ENCODE data around the gene RMI2.

Gene RMI2

DNA sequence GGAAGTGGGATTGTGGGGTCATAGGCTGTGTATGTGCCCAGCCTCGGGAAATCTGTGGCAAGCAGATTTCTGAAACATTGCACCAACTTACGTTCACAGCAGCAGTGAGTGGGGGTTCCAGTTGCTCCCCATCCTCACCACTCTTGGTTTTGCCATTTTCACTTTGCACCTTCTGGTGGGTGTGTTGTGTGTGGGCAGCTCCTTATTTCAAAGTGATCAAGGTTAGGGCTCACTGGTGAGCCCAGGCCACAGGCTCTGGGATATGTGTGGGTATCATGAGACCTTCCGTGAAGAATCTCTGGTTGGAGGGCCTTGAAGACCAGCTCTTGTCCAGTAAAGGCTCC is 34.7 kb upstream of the RMI2 start:
- DNase-seq = no peak

GRCh38 chr16:11310997-11311561 is 34.2 kb upstream of the RMI2 start:
- no peak for DNase-seq

- DNase-seq = peak; percentile 66
These were observed 32.4 kb upstream of the RMI2 start for GRCh38 chr16:11312718-11313492.

DNA sequence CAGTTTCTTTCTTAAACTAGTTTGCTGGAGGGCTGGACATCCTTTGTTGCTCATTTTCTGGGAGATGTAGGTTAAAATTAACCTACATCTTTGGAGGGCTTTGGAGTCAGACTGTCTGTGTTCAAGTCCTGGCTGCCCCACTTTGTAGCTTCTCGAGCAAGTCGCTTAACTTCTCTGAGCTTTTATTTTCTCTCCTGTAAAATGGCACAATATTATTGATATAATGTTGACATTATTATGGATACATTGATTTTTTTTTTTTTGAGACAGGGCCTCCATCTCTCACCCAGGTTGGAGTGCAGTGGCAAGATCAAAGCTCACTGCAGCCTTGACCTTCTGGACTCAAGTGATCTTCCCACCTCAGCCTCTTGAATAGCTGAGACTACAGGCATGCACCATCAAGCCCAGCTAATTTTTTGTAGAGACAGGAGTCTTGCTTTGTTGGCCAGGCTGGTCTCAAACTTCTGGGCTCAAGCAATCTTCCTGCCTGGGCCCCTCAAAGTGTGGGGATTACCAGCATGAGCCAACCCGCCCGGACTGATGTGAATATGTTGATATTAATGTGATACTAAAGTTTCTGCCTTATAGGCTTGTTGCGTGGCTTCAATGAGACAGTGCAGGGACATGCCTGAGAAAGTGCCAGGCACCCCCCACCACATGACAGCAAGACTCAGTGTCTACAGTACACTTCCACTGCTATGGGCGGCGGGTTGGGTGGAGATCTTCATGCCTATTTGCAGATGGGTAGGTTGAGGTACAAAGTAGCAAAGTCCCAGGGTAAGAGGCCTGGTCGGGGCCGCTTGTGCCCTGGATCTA is 31.6 kb upstream of the RMI2 start:
- no peak for DNase-seq

DNA sequence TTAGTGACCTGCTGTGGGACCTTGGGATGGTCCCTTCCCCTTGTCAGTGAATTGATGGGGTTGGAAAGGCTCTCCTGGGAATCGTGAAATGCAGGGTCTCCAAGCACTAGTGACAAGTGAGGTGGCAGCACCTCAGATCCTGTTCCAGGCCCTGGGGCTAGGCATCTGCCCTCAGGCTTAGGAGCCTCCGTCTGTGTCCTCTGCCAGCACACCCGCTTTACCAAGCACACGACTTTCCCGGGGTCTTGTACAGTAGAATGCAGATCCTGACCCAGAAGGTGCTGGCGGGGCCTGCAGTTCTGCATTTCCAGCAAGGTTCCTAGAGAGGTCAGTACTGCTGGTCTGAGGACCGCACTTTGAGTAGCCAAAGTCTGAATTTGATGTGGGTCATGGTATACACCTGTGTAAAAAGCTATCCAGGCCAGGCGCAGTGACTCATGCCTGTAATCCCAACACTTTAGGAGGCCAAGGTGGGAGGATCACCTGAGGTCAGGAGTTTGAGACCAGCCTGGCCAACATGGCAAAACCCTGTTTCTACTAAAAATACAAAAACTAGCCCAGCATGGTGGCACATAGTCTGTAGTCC is 30.9 kb upstream of the RMI2 start:
- DNase-seq = no peak

GRCh38 chr16:11315510-11315909 is 29.7 kb upstream of the RMI2 start:
- DNase-seq = peak; percentile 67

DNA sequence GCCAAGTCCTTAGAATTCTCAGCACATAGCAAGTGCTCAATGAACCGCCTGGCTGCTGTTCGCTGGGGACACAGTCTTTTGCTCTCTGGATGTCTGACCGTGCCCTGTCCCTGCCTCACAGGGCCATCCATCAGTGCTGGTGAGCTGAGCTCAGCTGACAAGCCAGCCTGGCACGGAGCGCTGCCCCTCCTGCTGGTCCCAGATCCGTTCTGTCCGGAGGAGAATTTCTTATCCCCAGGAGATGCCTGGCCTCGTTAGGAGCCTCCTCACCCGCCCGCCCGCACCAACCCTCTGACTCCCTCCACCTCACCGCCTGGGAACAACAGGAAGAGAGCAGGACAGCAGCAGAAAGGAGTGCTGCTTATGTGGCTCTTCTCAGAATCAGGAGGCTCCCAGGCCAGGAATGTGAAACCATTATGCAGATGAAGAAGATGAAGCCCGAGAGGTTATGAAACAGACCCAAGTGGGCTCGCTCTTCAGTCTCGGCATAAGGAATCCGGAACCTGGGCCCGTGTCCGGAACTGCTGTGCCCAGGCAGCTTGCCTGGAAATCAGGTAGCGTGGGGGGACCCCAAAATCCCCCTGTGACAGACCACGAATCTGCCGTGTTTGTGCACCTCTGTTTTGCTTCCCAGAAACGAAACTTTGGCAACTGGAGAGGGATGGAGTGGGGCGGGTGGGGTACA is 28.8 kb upstream of the RMI2 start:
- peak; percentile 34 for DNase-seq

GRCh38 chr16:11318817-11319216 is 26.4 kb upstream of the RMI2 start:
- DNase-seq = no peak

DNA sequence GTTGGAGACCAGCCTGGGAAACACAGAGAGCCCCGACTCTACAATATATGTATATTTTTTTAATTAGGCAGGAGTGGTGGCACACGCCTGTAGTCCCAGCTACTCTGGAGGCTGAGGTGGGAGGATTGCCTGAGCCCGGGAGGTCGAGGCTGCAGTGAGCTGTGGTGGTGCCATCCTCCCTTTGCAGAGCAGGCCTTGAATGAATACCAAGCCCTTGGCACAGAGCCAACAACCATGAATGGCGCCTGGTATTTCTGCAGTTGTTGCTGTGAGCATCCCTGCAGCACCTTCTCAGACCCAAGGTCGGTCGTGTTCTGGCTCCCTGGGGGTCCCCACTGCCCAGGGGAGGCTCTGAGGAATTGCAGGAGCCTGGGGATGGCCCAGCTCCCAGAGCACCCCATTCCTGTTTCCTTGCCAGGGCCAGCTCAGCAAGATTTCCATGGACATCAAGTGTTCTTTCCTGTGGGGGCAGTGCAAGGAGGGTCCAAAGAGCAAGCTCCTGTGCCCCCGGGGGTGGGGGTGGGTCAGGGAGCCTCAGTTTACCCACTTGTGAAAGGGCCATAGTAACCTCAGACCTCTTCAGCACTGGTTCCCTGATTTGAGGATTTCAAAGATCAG is 25.6 kb upstream of the RMI2 start:
- no peak for DNase-seq

DNA sequence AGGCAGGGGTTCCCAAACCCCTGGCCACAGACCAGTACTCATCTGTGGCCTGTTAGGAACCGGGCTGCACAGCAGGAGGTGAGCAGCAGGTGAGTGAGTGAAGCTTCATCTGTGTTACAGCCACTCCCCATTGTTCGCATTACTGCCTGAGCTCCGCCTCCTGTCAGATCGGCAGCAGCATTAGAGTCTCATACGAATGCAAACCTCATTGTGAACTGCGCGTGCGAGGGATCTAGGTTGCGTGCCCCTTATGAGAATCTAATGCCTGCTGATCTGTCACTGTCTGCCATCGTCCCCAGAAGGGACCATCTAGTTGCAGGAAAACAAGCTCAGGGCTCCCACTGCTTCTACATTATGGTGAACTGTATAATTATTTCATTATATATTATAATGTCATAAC is 25.1 kb upstream of the RMI2 start:
- DNase-seq = no peak

DNA sequence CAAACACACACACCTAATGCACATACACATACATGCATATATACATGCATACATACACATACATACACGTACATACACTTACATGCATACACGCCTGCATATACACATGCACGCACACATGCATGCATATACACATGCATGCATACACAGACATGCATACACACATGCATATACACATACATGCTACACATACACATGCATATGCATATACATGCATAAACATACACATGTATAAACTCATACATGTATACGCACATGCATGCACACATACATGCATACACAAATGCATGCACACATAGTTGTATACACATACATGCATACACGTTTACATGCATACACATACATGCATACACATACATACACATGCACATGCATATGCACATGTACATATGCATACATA is 23.6 kb upstream of the RMI2 start:
- no peak for DNase-seq

- DNase-seq = no peak
These were observed 22.4 kb upstream of the RMI2 start for GRCh38 chr16:11322823-11323222.

DNA sequence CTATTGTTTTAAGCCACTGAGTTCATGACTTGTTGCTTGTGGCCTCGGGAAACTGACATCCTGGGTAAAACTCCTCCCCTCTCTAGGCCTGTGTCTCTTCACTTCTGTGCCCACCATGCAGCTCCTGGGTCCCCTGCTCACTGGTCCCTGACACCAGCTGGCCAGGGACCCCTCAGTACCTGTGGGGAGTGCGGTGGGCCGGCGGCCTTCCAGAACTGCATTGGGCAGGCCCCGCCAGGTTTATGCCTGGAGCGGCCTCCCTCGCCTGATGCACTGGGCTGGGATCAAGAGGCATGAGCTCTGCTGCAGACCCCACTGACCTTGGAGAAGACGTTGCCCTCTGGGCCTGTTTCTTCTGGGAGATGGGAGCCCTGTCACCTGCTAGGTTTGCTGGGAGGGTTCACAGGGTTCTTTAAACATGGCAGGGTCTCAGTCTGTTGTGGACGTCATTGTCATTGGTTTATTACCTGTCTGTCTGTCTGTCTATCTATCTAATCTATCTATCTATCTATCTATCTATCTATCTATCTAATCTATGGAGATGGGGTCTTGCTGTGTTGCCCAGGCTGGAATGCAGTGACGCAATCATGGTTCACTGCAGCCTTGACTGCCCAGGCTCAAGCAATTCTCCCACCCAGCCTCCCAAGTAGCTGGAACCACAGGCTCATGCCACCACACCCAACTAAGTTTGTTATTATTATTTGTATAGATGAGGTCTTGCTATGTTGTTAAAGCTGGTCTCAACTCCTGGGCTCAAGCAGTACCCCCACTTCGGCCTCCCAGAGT is 21.5 kb upstream of the RMI2 start:
- DNase-seq = no peak

- no peak for DNase-seq
These were observed 19.7 kb upstream of the RMI2 start for GRCh38 chr16:11325404-11326083.

DNA sequence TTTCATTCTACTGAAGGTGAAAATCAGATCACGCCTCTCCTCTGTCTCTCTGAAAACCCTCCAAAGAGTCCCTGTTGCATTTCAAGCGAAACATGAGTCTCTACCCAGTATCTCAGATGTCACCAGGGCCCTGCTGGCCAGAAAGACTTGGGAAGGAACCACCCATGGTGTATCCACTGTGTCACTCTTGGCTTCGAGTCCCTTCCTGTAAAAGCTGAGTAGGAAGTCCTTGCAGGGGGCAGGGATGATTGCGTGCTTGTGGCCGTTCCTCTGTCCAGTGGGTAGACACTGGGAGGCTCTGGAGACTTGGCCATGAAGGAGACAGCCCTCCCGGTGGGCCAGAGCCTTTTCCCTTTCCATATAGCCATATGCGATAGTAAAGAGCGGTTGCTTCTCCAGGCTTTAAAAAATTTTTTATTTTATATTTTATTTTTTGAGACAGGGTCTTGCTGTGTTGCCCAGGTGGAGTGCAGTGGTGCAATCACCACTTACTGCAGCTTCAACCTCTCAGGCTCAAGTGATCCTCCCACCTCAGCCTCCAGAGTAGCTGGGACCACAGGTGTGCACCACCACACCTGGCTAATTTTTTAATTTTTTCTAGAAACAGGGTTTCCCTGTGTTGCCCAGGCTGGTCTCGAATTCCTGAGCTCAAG is 19.0 kb upstream of the RMI2 start:
- no peak for DNase-seq

DNA sequence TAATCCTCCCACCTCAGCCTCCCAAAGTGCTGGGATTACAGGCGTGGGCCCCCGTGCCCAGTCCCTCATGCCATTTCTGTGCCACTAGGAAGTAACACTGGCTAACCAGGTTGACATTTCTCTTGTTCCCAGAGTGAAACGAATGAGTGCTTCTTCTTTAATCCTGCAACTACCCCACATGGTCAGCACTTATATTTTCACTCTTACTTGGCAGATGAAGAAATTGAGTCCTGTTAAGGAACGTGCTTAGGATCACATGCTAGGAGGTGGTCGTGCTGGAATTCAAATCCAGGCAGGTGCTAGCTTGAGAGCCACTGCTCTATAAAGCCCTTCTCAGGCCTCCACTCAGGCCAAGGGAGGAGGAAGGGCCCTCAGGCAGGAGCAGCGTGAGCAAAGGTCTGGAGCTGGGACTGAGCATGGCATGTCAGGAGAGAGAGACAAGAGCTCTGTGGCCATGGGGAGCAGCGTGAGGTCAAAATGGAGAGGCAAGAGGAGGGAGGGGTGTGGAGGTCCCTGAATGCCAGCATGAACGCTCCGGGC is 18.5 kb upstream of the RMI2 start:
- no peak for DNase-seq

DNA sequence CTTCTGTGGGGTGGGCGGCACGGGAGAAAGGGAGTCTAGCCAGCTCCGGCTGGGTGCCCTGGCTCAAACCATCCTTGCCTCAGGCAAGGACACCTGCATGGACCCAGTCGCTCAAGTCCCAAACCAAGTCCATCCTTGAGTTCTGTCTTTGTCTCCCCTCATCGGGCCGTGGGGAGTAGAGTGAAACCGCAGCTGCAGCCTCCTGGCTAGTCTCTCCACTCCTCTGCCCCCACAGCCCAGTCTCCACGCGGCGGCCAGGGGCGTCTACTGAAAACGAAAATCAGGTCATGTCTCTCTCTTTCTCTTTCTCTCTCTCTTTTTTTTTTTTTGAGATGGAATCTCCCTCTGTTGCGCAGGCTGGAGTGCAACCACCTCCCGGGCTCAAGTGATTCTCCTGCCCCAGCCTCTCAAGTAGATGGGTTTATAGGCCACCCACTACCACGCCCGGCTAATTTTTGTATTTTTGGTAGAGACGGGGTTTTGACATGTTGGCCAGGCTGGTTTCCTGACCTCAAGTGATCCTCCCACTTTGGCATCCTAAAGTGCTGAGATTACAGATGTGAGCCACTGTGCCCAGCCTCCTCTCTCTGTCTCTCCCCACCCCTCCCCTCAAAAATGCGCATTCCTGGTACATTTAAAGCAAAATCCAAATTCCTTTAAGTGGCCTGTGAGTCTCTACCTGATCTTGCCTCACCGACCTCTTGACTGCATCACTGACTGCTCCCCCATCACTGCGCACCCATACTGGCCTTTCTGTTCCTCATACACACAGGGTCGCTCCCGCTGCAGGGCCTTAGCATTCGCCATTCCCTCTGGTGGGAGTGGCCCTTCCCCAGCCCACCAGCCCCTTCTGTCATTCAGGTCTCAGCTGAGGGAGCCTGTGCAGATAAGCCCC is 17.7 kb upstream of the RMI2 start:
- no peak for DNase-seq

GRCh38 chr16:11328172-11329070 is 16.8 kb upstream of the RMI2 start:
- DNase-seq = peak; percentile 93

Measured in fibroblast of skin of scalp (primary cell).